Kasumi-1 (cell line): ENCODE measurements around the gene TTC7B.

Experiments used
- DNase-seq, 2 experiments: peaks; one replicate each; lab custom pipeline; 2025; lab: John Stamatoyannopoulos, UW

Gene TTC7B

DNA sequence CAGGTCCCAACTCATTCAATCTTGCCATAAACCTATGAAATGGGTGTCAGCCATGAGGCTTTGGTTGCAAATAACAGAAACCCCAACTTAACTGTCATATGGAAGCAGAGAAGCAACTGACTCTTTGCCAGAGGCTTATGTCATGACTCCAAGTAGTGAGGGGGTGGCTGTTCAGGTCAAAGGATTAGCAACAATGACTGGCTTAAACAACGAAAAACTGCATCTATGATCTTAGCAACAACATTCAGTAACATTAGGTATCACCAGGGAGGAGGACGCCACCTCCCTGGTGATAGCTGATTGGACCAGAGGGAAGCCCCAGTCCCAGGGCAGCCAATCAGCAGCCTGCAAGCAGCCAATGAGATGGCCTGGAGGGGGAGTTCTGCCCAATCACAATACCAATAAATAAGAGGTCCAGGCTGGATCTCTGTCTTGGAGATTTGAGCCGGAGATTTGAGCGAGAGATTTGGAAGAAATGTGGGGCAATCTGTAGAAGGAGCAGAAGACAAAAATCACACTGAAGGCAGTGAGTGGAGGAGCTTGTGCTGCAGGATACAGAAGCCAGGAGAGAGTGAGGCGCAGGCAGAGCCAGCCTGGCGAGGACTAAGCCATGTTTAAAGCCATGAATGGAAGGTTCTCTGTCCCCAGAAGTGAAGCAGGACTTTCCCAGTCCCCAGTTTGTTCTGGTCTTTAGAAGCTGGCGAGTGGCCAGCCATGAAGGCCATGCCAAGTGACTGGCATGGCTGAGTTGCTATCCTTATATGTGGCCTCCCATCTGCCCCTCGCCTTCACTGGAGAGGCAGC is 326.1 kb downstream of the TTC7B start:
- DNase-seq = no peak

DNA sequence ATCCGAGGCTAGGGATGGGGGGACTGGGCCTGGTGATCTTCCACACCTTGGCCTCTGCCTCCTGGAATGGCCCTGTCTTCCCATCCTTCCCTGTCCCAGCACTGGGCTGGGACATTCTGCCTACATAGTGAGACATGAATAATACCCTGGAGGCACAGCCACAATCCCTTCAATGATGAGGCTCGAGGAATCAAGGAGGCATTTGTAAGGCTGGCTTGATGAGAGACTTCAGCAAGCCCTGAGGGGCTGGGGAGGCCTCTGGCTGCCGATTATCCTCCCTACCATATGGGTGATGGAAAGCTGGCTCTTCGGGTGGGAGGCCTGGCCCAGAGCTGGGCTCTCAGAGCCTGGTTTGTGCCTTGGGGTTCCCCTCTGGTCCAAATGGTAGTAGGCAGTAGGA is 326.9 kb downstream of the TTC7B start:
- no peak for DNase-seq

GRCh38 chr14:90488256-90488655 is 328.0 kb downstream of the TTC7B start:
- no peak for DNase-seq

DNA sequence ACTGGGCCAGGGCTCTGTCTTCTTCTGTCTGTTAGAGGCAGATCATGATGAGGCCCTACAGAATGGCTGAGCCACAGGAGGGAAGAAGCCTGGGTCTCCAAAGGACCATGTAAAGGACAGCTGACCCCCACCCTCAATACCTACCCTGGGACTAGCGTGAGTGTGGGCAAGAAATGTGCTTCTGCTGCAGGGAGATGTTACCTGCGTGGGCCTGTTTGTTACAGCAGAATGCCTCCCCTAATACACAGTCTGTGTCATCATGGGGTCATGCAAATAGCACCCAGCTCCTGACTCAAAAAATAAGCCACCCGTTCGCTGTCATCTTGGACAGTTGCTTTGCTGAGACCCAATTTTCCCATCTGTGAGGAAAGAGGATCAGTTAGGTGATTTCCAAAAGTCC is 328.8 kb downstream of the TTC7B start:
- DNase-seq = no peak

- DNase-seq = peak; percentile 44 to 48
These were observed 329.2 kb downstream of the TTC7B start for GRCh38 chr14:90487031-90487430.

GRCh38 chr14:90484291-90484690 is 331.9 kb downstream of the TTC7B start:
- DNase-seq = no peak

- peak; percentile 85 to 90 for DNase-seq
These were observed 332.7 kb downstream of the TTC7B start for GRCh38 chr14:90483571-90483974.

GRCh38 chr14:90483117-90483516 is 333.1 kb downstream of the TTC7B start:
- no peak for DNase-seq

DNA sequence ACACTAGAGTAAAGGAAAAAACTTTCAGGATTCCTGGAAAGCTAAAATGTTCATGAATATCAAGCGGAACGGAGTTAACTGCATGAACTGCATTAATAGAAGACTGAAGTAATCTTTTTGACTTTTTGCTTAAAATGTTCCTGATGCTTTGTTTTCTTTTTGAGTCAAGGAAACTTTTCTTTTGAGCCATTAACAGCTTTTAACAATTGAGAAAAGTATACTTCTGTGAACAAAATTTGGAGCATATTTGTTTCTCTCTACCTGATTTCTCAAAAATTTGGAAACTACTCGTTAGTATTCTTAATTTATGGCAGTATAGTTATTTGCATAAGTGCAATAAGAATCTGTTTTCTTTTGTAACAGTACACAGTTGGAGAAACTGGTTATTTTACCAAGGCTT is 340.9 kb downstream of the TTC7B start:
- DNase-seq = no peak
